K562 (cell line): ENCODE data around the gene SLC44A5. TPM values are rescaled to one million over a fixed set of nuclear protein-coding genes. Genes with fewer than 3 reads are reported as not detected.

Source experiments
- ATAC-seq: fragments of 200-7000 bp; cut with Tn5 transposase; 3 replicates; pipeline ENCODE4 v1.9.1; 2020; ENCODE audit warnings: moderate library complexity
- BruUV-seq: library from RNA; stranded (reverse); fragments of 400-500 nt; replicated peaks from 2 replicates; lab custom pipeline; 2021; lab: Mats Ljungman, UMichigan
- CTCF ChIA-PET: fragments of 300-600 bp; formaldehyde crosslinking; extraction: SDS; loops from one replicate; lab custom pipeline; 2021; ENCODE audit warnings: low intra/inter-chr PET ratio; lab: Yijun Ruan, JAX
- POLR2A ChIA-PET: fragments of 300-600, 350-650 bp; sonication (Branson Sonifier 250); formaldehyde crosslinking; extraction: SDS; loops from one replicate; lab custom pipeline; 2021; ENCODE audit warnings: antibody characterized with exemption, inconsistent platforms; lab: Yijun Ruan, JAX
- DNase-seq, 4 experiments: peaks; one replicate each; pipeline versions ENCODE4 v3.0.0 to v3.0.0-alpha.2; 2011 to 2018; ENCODE audit warnings: low spot score in 3 of 4, mixed read lengths in 3 of 4; ENCODE audit errors: extremely low read depth in 1 of 4
- FAIRE-seq: peaks from 2 replicates; lab custom pipeline; 2011; peaks lifted over from hg19 to GRCh38; lab: Jason Lieb, UNC
- H2AFZ ChIP-seq: 2 replicates; pipeline ENCODE4 v1.6.0; 2011; ENCODE audit warnings: low read depth, low read length, control low read depth, inconsistent platforms
- H3K27ac ChIP-seq: fragments of 200-600 bp; 3 replicates; pipeline ENCODE4 v1.8.0; 2011; ENCODE audit warnings: low read depth, mild to moderate bottlenecking, control low read depth, inconsistent platforms, low read length, moderate library complexity, mixed read lengths; ENCODE audit errors: extremely low read depth
- H3K27me3 ChIP-seq, 2 experiments: fragments of 300-600 bp in 1 of 2; 2 replicates in 1 of 2; 3 replicates in 1 of 2; pipeline versions ENCODE4 v1.6.0 to v1.8.0; 2011; ENCODE audit warnings: inconsistent platforms in 2 of 2, low read length in 2 of 2, mild to moderate bottlenecking in 1 of 2, mixed read lengths in 1 of 2, moderate library complexity in 1 of 2; ENCODE audit not compliant: control insufficient read depth in 2 of 2, insufficient read depth in 2 of 2
- H3K36me3 ChIP-seq: fragments of 300-600 bp; 3 replicates; pipeline ENCODE4 v1.8.0; 2011; ENCODE audit warnings: mild to moderate bottlenecking, low read length, inconsistent platforms; ENCODE audit not compliant: control insufficient read depth, insufficient read depth
- H3K4me1 ChIP-seq, 2 experiments: fragments of 200-600 bp in 1 of 2; replicated peaks in 1 of 2; 2 replicates in 1 of 2; 3 replicates in 1 of 2; pipeline versions ENCODE4 v1.5.1 to v1.8.0; 2011; ENCODE audit warnings: inconsistent platforms in 2 of 2, low read length in 2 of 2, mild to moderate bottlenecking in 1 of 2, mixed read lengths in 1 of 2, moderate library complexity in 1 of 2; ENCODE audit not compliant: control insufficient read depth in 2 of 2, insufficient read depth in 2 of 2
- H3K4me2 ChIP-seq: 2 replicates; pipeline ENCODE4 v1.6.1; 2011; ENCODE audit warnings: low read length, control low read depth, inconsistent platforms, mixed read lengths; ENCODE audit not compliant: insufficient read depth
- H3K4me3 ChIP-seq: fragments of 200-600 bp; sonication (generic), shearing (Covaris generic); 2 replicates; pipeline ENCODE4 v1.5.1; 2016; ENCODE audit warnings: control low read depth, inconsistent platforms
- H3K79me2 ChIP-seq: fragments of 200-600 bp; 3 replicates; pipeline ENCODE4 v1.8.0; 2011; ENCODE audit warnings: low read length, inconsistent platforms; ENCODE audit not compliant: control insufficient read depth, insufficient read depth
- H3K9ac ChIP-seq, 2 experiments: 2 replicates each; pipeline versions ENCODE4 v1.6.0 to v1.6.1; 2011; ENCODE audit warnings: low read depth in 2 of 2, low read length in 2 of 2, control low read depth in 1 of 2, inconsistent platforms in 1 of 2, mild to moderate bottlenecking in 1 of 2, mixed read lengths in 1 of 2; ENCODE audit not compliant: insufficient read depth in 1 of 2
- H3K9me1 ChIP-seq: one replicate; pipeline ENCODE4 v1.6.0; 2011; ENCODE audit warnings: inconsistent platforms, mild to moderate bottlenecking, low read length, moderate library complexity; ENCODE audit not compliant: control insufficient read depth, insufficient read depth
- H3K9me3 ChIP-seq: replicated peaks from 2 replicates; pipeline ENCODE4 v1.5.1; 2011; ENCODE audit warnings: low read depth, low read length, inconsistent platforms; ENCODE audit not compliant: control insufficient read depth, insufficient read depth
- H4K20me1 ChIP-seq: replicated peaks from 2 replicates; pipeline ENCODE4 v1.6.1; 2011; ENCODE audit warnings: low read length, inconsistent platforms, mixed read lengths; ENCODE audit not compliant: control insufficient read depth, insufficient read depth
- ATF1 ChIP-seq, 2 experiments: fragments of 450-650 bp in 1 of 2; IDR thresholded peaks; 2 replicates each; pipeline ENCODE4 v1.6.1; 2016; ENCODE audit warnings: missing compliant biosample characterization in 1 of 2, missing genetic modification characterization in 1 of 2
- BRD9 ChIP-seq: fragments of 450-650 bp; IDR thresholded peaks from 2 replicates; pipeline ENCODE4 v1.6.1; 2018; ENCODE audit warnings: low read depth; ENCODE audit not compliant: partially characterized antibody
- DIDO1 ChIP-seq: fragments of 450-650 bp; IDR thresholded peaks from 2 replicates; pipeline ENCODE4 v1.6.1; 2016; ENCODE audit warnings: low read depth, missing biosample characterization, missing genetic modification characterization
- SRF ChIP-seq, 2 experiments: fragments of 250-450, 450-650 bp in 1 of 2; sonication (Bioruptor Pico) in 1 of 2; sonication (generic) in 1 of 2; formaldehyde crosslinking; IDR thresholded peaks; 2 replicates each; pipeline versions ENCODE4 v1.5.0 to v1.5.1; 2020 to 2022; ENCODE audit warnings: mild to moderate bottlenecking in 1 of 2, missing genetic modification reagents in 1 of 2
- ZNF224 ChIP-seq: sonication (generic); formaldehyde crosslinking; IDR thresholded peaks from 2 replicates; pipeline ENCODE4 v1.8.0; 2022; ENCODE audit warnings: mild to moderate bottlenecking, missing genetic modification reagents
- WGBS: fragments of 100-300 bp; shearing (Covaris generic); methylation state at CpG from one replicate; pipeline ENCODE4 v1.1.6; 2016; ENCODE audit warnings: low coverage, mixed read lengths; ENCODE audit not compliant: insufficient coverage; ENCODE audit errors: missing lambda C conversion rate; 5-methylcytosine and 5-hydroxymethylcytosine counted together
- in situ Hi-C: fragments of 300-500 bp; cut with MboI; formaldehyde crosslinking; loops from 4 replicates; pipeline ENCODE4 v1.15.0; 2018; ENCODE audit warnings: inconsistent platforms, mixed read lengths
- intact Hi-C: fragments of 100-400 bp; cut with micrococcal nuclease; formaldehyde crosslinking; loops from 2 replicates; pipeline ENCODE4 v1.14.2; 2022
- polyA plus RNA-seq, 8 experiments: library from polyadenylated mRNA; depleted of rRNA in 4 of 8; stranded (reverse) in 5 of 8; unstranded in 3 of 8; fragments of >200 nt; fragmentation: Nextera tagmentation in 2 of 8; fragmentation: Illumina TruSeq in 1 of 8; extraction: Ambion mirVana in 2 of 8; extraction: Trizol in 1 of 8; gene quantifications; 2 replicates each; pipeline versions ENCODE4 v1.2.1 to v1.2.3, GENCODE V29; 2011 to 2014; ENCODE audit warnings: inconsistent platforms in 1 of 8, missing spikeins in 1 of 8
- total RNA-seq, 7 experiments: library from RNA; depleted of rRNA in 6 of 7; stranded (reverse); fragments of >200 nt in 6 of 7; fragmentation: Illumina TruSeq in 2 of 7; extraction: Trizol in 2 of 7; gene quantifications; 2 replicates each; pipeline versions ENCODE4 v1.2.1 to v1.2.3, GENCODE V29; 2011 to 2021; ENCODE audit warnings: low replicate concordance in 1 of 7
- TF ChIP-seq, protein P1 (sequence below), 2 experiments: IDR thresholded peaks in 1 of 2; conservative IDR thresholded peaks in 1 of 2; 2 replicates each; pipeline ENCODE4 v1.6.1; 2016; ENCODE audit warnings: low read depth in 2 of 2, mild to moderate bottlenecking in 1 of 2, missing compliant biosample characterization in 1 of 2, missing genetic modification characterization in 1 of 2, moderate library complexity in 1 of 2
- TF ChIP-seq, protein P2 (sequence below): sonication (generic); formaldehyde crosslinking; IDR thresholded peaks from 2 replicates; pipeline ENCODE4 v1.8.0; 2022; ENCODE audit warnings: mild to moderate bottlenecking, missing genetic modification reagents
- TF ChIP-seq, protein P3 (sequence below): sonication (generic); formaldehyde crosslinking; IDR thresholded peaks from 2 replicates; pipeline ENCODE4 v1.8.1; 2023; ENCODE audit warnings: mild to moderate bottlenecking, missing genetic modification reagents

The SLC44A5 gene
- total and polyA plus RNA-seq, 9 of the 15 experiments (the other 6 are each of a cell fraction or from before 2014, with no cell fraction given) = 1.2 to 10.1 (median 3.2) TPM

DNA sequence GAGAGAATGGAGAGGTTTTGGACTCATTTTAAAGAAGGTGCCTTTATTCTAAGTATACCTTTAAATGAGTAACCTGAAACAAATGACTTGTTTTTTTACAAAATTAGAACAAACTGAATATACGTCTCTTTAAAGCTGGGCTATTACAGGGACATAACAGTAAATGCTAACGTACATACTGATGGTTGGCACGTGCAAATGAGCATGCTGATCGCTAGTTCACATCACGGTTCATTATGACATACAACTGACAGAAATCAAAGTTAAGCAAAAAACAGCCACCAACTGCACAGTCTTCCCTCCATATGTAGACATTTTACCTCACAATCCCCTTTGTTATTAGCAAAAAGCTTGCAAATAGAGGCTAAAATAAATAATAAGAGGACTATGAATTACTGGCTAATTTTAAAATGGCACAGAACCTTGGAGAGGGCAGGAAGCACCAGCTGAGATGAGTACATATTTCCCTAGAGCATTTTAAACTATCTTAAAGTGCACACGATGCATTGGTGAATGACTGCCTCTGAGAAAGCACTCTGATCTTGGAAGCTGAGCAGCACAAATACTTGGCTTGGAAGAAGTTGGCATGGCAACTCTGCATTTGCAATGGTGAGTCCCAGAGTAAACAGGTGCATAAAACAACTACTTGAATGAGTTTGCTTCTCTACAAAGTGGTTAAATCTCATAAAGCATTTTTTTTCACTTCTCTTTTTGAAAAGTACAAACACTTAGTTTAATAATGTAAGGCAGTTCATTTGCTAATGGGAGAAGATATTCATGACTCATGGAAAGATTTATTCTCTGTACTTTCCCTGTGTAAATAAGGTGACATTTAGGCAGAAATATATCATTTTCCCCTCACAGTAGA, 272.1 kb downstream of the SLC44A5 start (continued):
- TF ChIP-seq, protein P1, sequence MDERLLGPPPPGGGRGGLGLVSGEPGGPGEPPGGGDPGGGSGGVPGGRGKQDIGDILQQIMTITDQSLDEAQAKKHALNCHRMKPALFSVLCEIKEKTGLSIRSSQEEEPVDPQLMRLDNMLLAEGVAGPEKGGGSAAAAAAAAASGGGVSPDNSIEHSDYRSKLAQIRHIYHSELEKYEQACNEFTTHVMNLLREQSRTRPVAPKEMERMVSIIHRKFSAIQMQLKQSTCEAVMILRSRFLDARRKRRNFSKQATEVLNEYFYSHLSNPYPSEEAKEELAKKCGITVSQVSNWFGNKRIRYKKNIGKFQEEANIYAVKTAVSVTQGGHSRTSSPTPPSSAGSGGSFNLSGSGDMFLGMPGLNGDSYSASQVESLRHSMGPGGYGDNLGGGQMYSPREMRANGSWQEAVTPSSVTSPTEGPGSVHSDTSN (CRISPR knock-in tag; IDR thresholded peaks at IDR 0.05; ENCODE audit: low read depth) = no peak
- TF ChIP-seq, protein P1 (tag; conservative IDR thresholded peaks at IDR 0.05; ENCODE audit: low read depth) = 0 out of 2 replicates have a peak, but pooled peaks have one; percentile 14
- TF ChIP-seq ZNF224 = no peak
- TF ChIP-seq SRF (CRISPR knock-in tag; IDR thresholded peaks at IDR 0.05) = no peak

DNA sequence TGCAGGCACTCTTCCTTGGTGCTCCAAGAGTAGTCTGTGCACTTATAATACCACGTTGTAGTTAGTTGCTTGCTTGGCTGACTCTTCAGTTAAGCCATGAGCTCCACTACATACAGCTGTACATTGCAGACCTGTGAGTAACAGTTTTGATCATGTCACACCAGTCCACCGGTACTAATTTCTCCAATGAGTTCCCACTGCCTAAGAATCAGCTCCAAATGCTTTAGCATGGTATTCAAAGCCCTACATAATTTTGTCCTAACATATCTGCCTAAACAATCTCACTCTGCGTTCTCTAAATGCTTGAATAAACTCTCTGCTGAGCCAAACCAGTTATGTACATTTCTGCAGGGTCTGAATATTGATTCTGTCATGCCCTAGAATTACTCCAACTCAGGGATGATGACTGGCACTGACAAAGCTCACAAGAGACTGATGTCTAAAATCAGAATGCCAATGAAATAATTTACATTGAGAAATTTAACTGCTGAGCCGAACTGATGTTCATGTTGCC, 276.0 kb downstream of the SLC44A5 start:
- CTCF ChIA-PET = no interaction called here
- TF ChIP-seq, protein P2, sequence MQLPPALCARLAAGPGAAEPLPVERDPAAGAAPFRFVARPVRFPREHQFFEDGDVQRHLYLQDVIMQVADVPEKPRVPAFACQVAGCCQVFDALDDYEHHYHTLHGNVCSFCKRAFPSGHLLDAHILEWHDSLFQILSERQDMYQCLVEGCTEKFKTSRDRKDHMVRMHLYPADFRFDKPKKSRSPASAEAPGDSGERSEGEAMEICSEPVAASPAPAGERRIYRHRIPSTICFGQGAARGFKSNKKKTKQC (CRISPR knock-in tag) = no peak
- TF ChIP-seq, protein P3, sequence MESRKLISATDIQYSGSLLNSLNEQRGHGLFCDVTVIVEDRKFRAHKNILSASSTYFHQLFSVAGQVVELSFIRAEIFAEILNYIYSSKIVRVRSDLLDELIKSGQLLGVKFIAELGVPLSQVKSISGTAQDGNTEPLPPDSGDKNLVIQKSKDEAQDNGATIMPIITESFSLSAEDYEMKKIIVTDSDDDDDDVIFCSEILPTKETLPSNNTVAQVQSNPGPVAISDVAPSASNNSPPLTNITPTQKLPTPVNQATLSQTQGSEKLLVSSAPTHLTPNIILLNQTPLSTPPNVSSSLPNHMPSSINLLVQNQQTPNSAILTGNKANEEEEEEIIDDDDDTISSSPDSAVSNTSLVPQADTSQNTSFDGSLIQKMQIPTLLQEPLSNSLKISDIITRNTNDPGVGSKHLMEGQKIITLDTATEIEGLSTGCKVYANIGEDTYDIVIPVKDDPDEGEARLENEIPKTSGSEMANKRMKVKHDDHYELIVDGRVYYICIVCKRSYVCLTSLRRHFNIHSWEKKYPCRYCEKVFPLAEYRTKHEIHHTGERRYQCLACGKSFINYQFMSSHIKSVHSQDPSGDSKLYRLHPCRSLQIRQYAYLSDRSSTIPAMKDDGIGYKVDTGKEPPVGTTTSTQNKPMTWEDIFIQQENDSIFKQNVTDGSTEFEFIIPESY (CRISPR knock-in tag) = no peak
- TF ChIP-seq DIDO1 = no peak
- no peak for TF ChIP-seq BRD9
- no peak for TF ChIP-seq ATF1 (CRISPR knock-in tag; IDR thresholded peaks at IDR 0.05)
- TF ChIP-seq ATF1 (tag; IDR thresholded peaks at IDR 0.05) = no peak

More for the DNA sequence above, 276.0 kb downstream of the SLC44A5 start:
- WGBS = 20% methylated on average over 4 of the region's 4 CpGs
- no peaks in the 10 kb centered on the region for H3K9me1 ChIP-seq
- H3K9ac ChIP-seq = no peak overlapping the region
- peaks cover 0 to 8% of the 10 kb centered on the region in 2 experiments; a peak in 2 of 5 replicates for H3K4me1 ChIP-seq
- no peaks in the 10 kb centered on the region for H3K9me3 ChIP-seq
- H3K79me2 ChIP-seq = no peaks in the 10 kb centered on the region
- H3K4me3 ChIP-seq = no peak overlapping the region
- no peak for ATAC-seq
- no peak overlapping the region for H2AFZ ChIP-seq
- H3K27ac ChIP-seq = no peak overlapping the region
- FAIRE-seq = no peak
- H3K27me3 ChIP-seq = no peaks in the 10 kb centered on the region
- DNase-seq = no peak
- H3K4me2 ChIP-seq = no peak overlapping the region
- in situ Hi-C loops (no loop called here), intact Hi-C loops (no loop called here)
- H4K20me1 ChIP-seq = no peaks in the 10 kb centered on the region
- no peaks in the 10 kb centered on the region for H3K36me3 ChIP-seq
- no TSS peak for BruUV-seq
- POLR2A ChIA-PET = interaction anchor here (1.4 kb wide), 1 partner anchor 8 kb away, joined by 5 read pairs; no protein-coding TSS in a partner anchor
